ENCODE data around the gene CTNNB1.
"Not testable (repeated sequence)": the region's sequence is repeated elsewhere in the genome, so short reads cannot be mapped to it uniquely, and the experiment has no call there.

CTNNB1 gene

DNA sequence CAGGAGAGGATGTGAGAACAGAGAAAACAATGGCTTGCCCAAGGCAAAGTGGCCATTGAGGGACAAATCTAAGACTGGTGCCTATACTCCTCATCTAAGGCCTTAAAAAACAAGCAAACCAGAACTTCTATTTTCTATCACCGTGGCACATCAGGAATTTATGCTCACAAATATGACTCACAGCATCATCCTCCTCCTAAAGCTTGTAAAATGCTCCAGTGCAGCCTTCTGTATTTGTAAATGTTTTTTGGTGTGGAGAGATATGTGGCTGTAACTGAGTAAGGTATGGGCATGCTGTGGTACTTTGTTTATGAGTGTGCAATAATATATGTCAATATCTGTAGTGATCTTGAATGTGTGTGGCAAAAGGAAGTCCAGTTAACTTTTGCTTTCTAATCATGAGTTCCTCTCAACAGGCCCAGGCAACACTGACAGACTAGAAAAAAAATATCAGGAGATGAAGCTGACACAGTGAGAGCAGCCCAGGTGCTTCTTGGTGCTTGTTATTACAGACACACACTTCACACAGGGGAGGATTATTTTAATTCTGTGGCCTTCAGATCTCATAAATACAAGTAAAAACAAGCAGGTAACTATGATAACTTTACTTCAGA is 60.3 kb downstream of the CTNNB1 start:
- no peak for DNase-seq

DNA sequence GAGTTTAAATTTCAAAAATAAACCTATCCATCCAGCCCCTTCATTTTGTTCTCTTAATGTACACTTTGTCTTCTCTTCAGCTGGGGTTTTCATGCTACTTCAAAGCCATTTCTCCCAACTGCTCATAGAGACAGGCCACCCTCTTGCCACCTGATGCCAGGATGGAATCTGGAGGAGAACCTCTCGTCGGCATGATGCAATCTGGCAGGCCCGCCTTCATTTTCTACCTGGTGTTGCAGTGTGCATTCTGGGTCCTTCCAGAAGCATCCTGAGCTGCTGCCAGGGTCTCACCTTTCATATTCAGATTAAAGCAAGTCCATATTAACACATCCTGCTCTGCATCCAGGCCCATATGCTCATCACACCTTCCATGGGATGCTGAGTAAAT is 60.8 kb downstream of the CTNNB1 start:
- no peak for DNase-seq

GRCh38 chr3:41265011-41265545 is 65.8 kb downstream of the CTNNB1 start:
- DNase-seq = no peak

- DNase-seq = no peak
These were observed 66.5 kb downstream of the CTNNB1 start for GRCh38 chr3:41265823-41266273.

GRCh38 chr3:41267975-41268640 is 68.8 kb downstream of the CTNNB1 start:
- DNase-seq = peak; percentile 52

- DNase-seq = no peak
These were observed 73.4 kb downstream of the CTNNB1 start for GRCh38 chr3:41272667-41273066.

GRCh38 chr3:41274944-41275668 is 75.8 kb downstream of the CTNNB1 start:
- no peak for DNase-seq

DNA sequence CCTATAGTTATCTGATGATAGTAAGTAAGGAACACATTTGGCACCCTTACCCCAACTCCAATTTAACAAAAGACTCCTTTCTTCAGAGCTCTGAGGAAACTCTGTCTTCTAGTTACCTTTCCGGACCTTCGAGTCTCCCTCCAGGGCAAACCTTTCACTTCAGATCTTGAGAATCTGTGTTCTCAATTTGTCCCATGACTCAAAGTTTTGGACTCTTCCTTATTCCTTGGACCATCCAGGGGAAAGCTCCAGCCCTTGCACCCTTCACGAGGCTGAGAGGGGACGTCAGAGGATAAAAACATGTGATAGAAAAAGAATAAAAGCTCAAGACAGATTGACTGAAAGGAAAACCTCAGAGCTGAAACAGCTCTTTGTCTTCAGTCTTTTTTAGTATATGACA is 76.9 kb downstream of the CTNNB1 start:
- DNase-seq = no peak

- peak; percentile 39 for DNase-seq
These were observed 78.6 kb downstream of the CTNNB1 start for GRCh38 chr3:41277790-41278465.

DNA sequence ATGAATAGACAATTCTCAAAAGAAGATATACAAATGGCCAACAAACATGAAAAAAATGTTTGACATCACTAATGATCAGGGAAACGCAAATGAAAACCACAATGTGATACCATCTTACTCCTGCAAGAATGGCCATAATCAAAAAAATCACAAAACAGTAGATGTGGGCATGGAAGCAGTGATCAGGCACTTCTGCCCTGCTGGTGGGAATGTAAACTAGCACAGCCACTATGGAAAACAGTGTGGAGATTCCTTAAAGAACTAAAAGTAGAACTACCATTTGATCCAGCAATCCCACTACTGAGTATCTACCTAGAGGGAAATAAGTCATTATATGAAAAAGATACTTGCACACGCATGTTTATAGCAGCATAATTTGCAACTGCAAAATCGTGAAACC is 85.6 kb downstream of the CTNNB1 start:
- not testable (repeated sequence) for DNase-seq

GRCh38 chr3:41286305-41286704 is 87.0 kb downstream of the CTNNB1 start:
- DNase-seq = no peak

GRCh38 chr3:41288785-41289184 is 89.5 kb downstream of the CTNNB1 start:
- DNase-seq = no peak

All from NCI-H510A (cell line).